Measurements from ENCODE around the gene RAB4A.

RAB4A gene, protein sequence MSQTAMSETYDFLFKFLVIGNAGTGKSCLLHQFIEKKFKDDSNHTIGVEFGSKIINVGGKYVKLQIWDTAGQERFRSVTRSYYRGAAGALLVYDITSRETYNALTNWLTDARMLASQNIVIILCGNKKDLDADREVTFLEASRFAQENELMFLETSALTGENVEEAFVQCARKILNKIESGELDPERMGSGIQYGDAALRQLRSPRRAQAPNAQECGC

DNA sequence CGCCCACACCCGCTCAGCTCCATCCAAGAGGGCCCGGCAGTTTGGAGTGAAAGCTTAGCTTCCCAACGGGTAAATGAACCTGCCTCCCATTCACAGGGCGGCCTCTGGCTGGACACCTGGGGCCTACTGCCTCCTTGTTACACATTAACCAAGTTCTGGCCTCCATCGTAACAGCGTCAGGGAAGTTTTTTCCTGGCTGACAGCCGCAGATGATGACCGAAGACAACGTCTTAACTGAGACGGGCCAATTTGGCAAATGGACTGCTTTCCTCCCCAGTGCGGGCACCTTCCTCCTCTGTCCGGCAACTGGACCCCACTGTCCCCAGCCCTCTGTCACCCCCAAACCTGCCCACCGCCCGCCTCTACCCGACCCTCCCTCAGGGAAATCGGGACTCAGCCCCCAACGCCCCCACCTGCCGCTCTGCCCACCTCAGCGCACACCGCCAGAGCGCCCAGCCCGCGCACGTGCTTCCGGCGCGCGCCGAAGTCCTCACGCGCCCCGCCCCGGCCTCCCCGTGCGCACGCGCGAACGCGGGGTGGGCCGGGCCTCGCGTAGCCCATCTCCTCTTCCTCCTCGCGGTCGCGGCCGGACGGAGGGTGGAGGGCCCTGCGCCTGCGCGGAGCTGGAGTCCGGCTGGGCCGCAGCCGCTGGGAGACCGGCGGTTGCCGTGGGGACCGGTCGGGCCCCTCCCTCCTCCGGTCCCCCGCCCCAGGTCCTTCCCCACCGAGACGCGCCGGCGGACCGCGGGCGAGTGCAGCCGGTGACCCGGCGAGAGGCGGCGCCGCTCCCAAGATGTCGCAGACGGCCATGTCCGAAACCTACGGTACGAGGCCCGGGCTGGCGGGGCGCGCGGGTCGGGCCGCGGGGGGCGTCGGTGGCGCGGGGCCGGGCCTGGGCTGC lies at the start of gene RAB4A:
RAB4A (plus strand) TSS at position 565 of the 901 bp plus-strand sequence; CDS start at position 794, 229 bp downstream.
- peak; percentile 75 for DNase-seq

DNA sequence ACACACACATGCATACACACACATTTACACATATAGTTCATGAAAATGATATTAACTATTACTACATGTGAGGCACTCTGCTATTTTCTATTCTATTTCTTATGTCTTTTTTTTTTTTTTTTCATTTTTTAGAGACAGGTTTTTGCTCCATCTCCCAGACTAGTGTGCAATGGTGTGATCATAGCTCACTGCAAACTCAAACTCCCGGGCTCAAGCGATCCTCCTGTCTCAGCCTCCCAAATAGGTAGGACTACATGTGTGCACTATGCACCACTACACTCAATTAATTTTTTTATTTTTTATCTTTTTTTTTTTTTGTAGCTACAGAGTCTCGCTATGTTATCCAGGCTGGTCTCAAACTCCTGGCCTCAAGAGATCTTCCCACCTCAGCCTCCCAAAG lies 48.8 kb upstream of the RAB4A start:
- no peak for DNase-seq

GRCh38 chr1:229223498-229223897 lies 47.4 kb upstream of the RAB4A start:
- no peak for DNase-seq

GRCh38 chr1:229224308-229224707 lies 46.6 kb upstream of the RAB4A start:
- no peak for DNase-seq

DNA sequence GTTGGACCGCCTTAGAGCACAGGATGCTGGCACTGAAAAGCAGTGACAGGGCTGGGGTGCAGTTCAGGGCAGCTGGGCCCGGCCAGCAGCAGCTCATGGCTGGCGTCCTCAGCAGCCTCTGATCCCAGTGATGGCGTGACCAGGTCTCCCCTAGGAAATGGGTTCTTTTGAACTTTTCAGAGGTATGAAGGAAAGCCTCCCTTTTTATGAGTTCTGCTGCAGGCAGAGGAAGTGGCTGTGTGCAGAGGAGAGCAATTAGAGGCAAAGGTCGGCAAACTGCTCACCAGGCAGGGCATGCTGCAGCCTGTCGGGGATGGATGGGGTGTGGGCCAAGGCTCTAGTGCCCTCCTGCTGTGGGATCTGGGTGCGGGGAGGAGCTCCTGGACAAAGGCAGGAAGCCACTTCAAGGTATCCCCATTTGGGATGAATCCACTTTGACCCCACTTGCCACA lies 45.6 kb upstream of the RAB4A start:
- no peak for DNase-seq

DNA sequence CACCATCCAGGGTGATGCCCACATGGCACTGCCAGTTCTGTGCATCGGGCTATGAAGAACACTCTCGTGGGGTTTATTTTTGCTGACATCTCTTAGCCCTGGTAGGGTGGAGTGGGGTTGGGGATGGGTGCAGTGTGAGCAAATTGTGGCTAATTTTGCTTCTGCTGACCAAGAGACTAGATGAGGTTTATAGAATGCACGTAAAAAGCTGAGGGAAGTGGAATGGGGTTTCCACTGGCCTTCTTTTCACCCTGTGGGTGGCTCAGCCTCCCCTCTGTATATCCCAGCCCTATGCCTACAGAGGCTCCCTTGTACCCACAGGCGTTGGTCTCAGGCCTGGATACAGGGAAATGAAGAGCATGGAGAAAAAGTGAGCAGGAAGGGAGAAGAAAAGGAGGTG lies 44.1 kb upstream of the RAB4A start:
- no peak for DNase-seq

GRCh38 chr1:229227298-229227919 lies 43.5 kb upstream of the RAB4A start:
- peak; percentile 85 for DNase-seq

DNA sequence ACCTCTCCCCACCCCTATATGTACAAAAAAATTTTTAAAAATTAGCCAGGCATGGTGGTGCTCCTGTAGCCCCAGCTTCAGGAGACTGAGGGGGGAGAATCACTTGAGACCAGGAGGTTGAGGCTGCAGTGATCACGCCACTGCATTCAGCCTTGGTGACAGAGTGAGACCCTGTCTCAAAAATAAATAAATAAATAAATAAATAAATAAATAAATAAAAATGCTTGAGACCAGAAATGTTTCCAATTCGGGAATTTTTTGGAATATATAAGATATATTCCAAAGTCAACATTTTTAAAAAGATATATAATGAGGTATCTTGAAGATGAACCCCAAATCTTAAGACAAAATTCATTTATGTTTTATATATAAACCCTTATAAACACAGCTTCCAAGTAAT lies 42.4 kb upstream of the RAB4A start:
- no peak for DNase-seq

DNA sequence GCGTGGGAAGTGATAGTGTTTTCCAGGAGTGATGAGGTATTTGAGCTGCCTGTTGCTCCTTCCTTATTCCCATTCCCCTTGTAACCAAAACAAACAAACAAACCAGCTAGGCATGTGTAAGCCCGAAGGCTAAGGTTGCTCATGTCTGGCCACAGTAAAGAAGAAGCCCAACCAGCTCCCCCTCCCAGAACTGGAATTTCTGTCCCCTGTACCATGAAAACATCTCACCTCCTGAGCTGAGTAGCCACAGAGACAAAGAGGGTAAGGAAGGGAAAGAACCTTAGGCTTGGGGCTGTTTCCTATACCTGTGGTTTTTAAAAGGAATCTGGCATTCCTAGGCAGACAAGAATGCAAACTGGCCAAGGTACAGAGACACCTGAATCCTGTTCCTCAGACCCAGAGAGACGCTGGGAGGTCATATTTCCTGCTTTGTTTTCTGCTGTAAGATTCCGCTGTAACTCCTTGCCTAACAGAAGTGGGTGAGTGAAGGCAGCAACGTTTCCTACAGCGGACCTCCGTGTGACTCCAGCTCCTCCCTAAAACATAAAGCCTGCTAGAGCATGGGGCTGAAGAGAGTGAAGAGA lies 41.7 kb upstream of the RAB4A start:
- DNase-seq: no peak

GRCh38 chr1:229229721-229230139 lies 41.2 kb upstream of the RAB4A start:
- no peak for DNase-seq

- DNase-seq: no peak
Measured at GRCh38 chr1:229230140-229230892, 40.6 kb upstream of the RAB4A start.

- DNase-seq: no peak
Measured at GRCh38 chr1:229230893-229231753, 39.8 kb upstream of the RAB4A start.

- no peak for DNase-seq
Measured at GRCh38 chr1:229231754-229232119, 39.2 kb upstream of the RAB4A start.

DNA sequence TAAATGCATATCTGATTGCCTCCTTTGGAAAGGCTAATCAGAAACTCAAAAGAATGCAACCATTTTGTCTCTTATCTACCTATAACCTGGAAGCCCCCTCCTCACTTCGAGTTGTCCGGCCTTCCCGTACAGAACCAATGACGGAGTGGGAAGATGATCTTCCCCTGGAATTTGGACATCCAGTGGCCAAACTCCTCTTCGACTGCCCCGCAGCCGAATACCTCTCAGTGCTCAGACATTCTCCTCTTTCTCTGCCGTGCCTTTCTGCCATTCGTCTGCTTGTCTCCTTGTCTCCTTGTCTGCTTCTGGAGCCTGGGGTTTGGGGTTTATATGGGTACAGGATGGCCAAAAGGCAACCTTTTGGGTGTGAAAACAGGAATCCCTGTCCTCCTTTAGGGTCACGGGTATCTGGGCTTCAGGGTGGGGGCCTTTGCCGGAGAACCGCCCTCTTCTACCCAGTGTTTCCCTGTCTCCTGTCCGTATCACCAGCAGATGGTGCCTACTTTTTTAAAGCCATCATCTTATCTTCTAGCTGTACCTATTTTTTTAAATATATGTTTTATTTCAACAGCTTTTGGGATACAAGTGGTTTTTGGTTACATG lies 35.9 kb upstream of the RAB4A start:
- DNase-seq: no peak

- no peak for DNase-seq
Measured at GRCh38 chr1:229237320-229237719, 33.6 kb upstream of the RAB4A start.

DNA sequence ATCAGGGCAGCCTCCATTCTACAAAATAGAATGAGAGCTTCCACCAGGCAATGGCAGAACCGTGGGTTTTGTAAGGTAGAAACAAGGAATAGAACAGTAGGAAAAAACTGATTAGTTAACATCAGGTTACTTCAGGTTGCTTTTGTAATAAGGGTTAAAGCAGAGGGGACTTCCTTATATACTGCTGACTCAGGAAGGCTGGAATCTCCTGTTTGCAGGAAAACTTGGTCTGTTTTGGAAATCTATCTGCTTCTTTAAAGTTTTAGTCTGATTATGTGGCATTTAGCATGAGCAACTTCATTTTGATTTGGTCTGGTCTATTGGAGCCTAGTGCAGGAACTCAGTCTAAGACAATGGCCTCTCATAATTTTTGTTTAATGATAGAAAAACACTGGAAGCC lies 32.7 kb upstream of the RAB4A start:
- DNase-seq: no peak

- DNase-seq: no peak
Measured at GRCh38 chr1:229238674-229239415, 32.1 kb upstream of the RAB4A start.

- no peak for DNase-seq
Measured at GRCh38 chr1:229240532-229240931, 30.4 kb upstream of the RAB4A start.

- DNase-seq: no peak
Measured at GRCh38 chr1:229241390-229241789, 29.5 kb upstream of the RAB4A start.

DNA sequence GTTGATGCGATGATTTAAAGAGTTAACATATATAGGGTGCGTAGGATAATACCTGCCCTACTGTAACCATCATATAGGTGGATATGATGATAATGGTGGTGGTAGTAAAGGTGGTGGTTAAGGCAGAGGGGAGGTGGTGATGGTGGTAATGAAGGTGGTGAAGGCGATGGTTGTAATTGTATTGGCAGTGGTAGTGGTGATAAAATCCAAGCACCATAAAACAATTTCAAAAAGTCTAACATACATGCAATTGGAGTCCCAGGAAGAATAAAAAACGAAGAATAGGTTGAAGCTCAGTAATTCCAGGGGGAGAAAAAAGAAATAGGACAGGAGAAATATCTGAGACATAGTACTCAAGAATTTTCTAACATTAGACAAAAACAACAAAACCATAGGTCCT lies 27.3 kb upstream of the RAB4A start:
- no peak for DNase-seq

DNA sequence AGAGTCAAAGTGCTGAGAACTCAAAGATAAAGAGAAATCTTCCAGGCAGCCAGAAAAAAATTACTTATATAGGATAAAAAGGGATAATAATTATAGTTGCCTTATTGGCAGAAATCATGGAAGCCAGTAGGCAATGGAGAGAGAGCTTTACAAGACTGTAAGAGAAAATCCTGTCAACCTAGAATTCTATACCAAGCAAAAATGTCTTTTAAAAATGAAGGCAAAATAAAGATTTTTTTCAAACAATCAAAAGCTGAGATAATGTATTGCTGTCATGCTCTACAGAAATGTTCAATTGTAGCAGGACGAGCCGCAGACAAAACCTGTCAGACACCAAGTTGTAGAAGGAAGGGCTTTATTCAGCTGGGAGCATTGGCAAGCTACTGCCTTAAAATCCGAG lies 26.8 kb upstream of the RAB4A start:
- DNase-seq: no peak

Data from stimulated activated CD4-positive, alpha-beta T cell treated with anti-CD3 and anti-CD28 coated beads, Interleukin-4, amount 100 ng/mL, for 1 hour (primary cell).